MV-4-11 (cell line): ENCODE results near the gene CIITA.
A peak's percentile ranks its signal among the peaks of the same experiment; 100 is the strongest.
"Not testable (repeated sequence)": the region's sequence is repeated elsewhere in the genome, so short reads cannot be mapped to it uniquely, and the experiment has no call there.

ENCODE experiments used
- DNase-seq: peaks from one replicate; lab custom pipeline; 2025; lab: John Stamatoyannopoulos, UW

CIITA gene

DNA sequence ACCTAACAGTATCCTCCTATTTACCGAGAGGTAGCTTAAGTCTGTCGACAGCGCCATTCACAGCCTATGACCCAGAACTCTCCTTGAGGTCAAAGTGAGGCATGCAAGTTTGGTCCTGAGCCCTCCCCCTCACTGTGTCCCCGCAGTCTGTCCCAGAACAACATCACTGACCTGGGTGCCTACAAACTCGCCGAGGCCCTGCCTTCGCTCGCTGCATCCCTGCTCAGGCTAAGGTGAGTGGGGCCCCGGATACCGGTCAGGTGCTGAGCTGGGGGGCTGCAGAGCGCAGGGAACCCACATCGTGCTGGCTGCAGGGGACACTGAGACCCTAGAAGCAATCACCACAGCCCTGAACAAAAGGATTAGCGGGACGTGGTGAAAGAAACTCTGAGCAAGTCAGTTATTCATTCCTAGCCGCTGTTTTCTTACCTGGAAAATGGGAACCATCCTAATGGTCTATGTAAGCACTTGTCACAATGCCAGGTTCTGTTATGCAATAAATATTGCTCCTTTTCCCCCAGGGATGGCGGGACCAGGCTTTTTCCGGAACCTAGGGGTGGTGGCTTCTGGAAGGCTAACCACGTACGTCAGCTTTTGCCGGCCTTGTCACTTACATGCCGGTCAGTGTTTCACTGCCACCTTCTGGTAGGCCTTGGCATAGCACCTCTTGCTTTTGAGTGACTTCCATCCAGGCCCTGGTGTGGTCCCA is 41.4 kb downstream of the CIITA start:
- peak; percentile 85 for DNase-seq

GRCh38 chr16:10919003-10919351 is 42.0 kb downstream of the CIITA start:
- no peak for DNase-seq

DNA sequence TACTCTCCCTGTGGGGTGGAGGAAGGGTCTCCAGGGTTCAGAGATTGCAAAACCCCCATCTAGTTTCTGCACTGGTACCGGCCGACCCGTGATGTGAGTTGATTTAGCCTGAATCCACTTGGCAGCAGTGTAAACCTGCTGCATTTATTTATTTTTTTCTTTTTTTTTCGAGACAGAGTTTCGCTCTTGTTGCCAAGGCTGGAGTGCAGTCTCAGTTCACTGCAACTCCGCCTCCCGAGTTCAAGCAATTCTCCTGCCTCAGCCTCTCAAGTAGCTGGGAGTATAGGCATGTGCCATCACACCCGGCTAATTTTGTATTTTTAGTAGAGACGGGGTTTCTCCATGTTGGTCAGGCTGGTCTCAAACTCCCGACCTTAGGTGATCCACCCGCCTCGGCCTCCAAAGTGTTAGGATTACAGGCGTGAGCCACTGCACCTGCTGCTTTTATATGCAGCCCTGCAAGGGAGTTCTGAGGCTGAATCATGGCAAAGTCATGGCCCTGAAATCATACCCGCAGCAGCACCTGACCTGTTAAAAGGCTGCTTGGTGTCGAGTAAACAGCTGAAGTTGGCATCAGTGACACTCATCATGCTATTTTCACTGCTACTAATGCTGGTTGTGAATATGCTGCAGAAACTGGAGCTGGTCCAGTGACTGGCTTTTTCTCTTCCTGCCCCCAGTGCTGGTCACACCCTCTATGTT is 43.9 kb downstream of the CIITA start:
- no peak for DNase-seq

DNA sequence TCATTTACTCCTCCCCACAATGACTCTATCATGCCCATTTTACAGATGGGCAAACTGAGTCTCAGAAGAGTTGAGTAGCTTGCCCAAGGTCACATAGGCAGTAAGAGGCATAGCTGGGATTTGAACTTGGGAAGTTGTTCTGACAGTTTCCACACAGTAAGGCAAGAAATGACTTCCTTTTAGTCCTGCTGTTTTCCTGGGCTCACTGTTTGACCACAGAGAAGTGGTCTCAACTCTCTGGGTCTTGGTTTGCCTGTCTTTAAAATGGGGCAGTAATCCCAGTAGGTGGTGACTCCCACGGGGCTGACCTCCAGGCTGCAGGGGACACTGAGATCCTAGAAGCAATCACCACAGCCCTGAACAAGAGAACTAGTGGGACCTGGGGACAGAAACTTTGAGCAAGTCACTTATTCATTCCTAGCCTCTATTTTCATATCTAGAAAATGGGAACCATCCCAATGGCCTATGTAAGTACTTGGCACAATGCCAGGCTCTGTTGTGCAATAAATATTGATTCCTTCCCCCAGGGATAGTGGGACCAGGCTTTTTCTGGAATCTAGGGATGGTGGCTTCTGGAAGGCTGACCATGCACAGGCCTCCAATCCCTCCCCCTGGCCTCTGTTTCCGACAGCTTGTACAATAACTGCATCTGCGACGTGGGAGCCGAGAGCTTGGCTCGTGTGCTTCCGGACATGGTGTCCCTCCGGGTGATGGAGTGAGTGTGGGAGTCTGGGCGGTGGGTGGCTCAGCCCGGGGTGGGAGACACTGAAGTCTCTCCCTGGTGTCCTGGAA is 44.7 kb downstream of the CIITA start:
- no peak for DNase-seq

GRCh38 chr16:10922328-10923145 is 45.5 kb downstream of the CIITA start:
- peak; percentile 23 for DNase-seq

- no peak for DNase-seq
Observed at GRCh38 chr16:10923146-10923649, 46.2 kb downstream of the CIITA start.

- no peak for DNase-seq
Observed at GRCh38 chr16:10923650-10924214, 46.7 kb downstream of the CIITA start.

- DNase-seq = not testable (repeated sequence)
Observed at GRCh38 chr16:10925285-10925684, 48.3 kb downstream of the CIITA start.

DNA sequence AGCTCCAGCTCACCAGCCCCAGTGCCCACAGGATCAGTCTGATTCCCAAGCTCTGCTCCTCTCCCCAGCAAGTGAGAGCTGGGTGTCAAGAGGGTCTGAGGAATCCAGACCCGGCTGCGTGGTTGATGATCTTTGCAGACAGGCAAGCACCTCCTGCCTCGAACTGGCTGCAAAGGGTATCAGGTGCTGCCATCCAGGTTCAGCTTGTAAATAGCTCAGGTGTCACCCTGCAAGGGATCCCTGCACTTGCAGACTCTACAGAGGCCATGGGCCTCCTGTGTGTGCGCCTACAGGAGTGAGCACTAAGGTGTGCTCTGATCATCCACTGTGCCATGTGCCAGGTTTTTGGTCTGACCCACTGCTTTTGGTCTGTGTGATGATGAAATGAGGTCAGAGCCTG is 49.1 kb downstream of the CIITA start:
- no peak for DNase-seq

DNA sequence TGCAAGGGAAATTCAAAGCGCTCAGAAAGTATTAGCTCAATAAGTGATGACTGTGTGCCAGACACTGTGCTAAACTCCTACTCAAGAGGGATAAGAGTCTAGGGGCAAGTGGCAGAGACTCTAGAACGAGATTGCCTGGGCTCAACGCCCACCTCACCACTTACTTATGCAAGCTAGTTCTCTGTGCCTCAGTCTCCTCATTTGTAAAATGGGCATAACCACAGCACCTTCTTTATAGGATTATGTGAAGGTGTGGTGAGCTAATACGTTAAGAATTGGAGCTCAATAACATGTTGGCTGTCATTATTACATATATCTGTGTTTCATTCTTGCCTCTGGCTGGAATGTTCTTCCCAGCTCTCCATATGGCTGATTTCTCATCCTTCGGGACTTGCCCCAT is 49.9 kb downstream of the CIITA start:
- DNase-seq = no peak

GRCh38 chr16:10927497-10928112 is 50.6 kb downstream of the CIITA start:
- DNase-seq = no peak

- DNase-seq = not testable (repeated sequence)
Observed at GRCh38 chr16:10929097-10929496, 52.1 kb downstream of the CIITA start.

DNA sequence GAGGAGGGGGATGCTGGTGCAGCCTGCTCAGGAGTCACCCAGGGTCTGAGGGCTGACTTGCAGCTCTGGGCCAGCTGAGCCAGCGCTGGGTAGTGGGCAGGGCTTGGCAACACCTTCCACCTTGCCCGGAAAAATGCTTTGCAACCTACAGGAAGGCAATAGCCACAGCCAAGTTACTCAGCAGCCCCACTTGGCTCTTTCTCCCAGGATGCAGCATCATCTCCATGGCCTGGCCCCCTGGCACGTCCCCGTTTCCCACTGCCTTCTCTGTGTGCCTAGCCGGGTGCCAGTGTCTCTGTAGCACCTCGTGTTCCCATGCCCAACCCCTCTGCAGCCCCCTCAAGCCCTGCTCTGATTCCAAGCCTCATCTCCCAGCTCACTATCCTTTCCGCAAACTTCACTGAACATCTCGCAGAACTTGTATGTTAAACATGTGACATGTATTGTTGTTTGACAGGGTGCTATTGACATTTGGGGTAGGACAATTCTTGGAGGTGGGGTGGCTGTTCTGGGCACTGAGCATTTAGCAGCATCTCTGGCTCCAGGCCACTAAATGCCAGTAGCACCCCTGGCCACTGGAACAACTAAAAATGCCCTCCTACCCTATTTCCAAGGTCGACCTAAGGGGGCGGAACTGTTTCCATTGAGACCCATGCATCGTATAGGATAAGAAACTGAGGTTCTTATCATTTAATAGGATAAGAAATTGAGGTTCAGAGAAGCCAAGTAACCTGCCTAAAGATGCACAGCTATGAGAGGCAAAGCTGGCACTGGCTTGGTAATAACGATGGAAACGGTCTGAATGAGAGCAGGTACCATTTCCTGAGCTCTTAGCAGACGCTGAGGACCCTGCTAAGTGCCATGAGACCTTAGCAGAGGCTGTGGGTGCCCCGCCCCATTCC is 53.1 kb downstream of the CIITA start:
- no peak for DNase-seq

DNA sequence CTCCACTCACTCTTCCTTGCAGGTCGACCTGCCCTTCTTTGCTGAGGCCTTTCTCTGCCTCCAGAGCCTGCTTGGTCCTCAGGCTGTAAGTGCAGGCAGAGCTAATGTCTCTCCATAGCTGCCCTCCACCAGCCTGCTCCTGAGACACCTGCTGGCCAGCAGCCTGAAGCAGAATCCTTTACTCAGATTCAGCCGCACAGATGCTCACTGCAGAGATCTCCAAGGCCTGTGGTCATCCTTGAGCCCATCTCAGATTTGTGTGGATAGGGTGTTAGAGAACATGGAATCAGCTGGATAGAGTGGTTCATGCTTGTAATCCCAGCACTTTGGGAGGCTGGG is 53.7 kb downstream of the CIITA start:
- no peak for DNase-seq

- DNase-seq = peak; percentile 59
Observed at GRCh38 chr16:10931134-10931533, 54.1 kb downstream of the CIITA start.

- no peak for DNase-seq
Observed at GRCh38 chr16:10931977-10932632, 55.1 kb downstream of the CIITA start.

DNA sequence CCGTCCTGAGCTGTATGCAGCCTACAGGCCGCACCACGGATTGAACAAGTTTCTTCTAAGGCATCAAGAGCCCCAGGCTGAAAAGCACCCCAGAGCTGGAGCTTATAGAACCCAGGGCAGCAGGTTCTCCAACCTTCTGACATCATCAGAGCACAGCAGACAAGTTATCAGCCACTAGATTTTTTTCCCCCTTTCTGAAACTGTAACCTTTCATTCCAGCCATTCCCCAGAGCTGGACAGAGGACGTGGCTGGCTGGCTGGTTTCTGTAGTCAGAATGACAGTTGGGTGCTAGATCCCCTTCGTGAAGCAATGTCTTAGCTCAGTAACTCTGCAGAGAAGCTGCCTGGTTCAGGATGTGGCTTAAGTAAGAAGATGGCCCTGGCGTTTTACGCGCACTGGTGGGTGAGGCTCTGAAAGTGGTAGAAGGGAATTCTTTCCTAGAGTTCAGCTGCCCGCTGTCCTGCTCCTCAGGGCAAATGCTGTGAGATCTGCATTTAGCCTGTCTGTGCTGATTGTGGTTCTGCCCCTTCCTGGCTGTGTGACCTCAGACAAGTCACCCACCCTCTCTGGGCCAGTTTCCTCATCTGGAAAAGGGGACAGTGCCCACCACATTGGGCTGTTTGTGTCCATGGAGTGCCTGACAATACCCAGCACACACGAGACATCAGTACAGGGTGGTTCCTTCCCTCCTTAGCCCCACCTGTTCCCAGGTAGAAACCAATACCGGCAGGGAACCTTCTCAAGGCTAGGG is 56.1 kb downstream of the CIITA start:
- DNase-seq = peak; percentile 89

DNA sequence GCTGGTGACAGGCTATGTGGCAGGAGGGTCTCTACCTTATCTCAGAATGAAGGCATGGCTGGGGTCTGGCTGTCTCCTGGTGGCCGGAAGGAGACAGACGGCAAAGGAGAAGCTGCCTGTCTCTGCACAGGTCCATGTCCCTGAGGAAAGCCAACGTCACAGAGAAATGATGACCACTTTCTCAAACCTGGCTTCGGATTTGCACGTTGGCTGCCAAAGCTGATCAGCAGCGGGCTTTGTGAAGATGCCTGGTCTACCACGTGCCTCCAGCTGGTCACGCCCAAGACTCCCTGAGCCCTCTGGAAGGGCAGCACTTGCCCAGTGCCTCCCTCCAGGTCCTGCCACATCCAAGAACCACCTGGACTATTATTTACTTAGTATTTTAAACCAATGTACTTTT is 56.9 kb downstream of the CIITA start:
- no peak for DNase-seq
